Mucosa of rectum (tissue), 2 donors: ENCODE measurements around the gene C2CD4C.
"Not testable (repeated sequence)": the region's sequence is repeated elsewhere in the genome, so short reads cannot be mapped to it uniquely, and the experiment has no call there.

Source experiments
- H3K27ac ChIP-seq, 2 donors: one replicate each; pipeline ENCODE4 v1.7.0; 2013; ENCODE audit warnings: inconsistent platforms in 2 of 2, low read depth in 2 of 2, low read length in 2 of 2
- H3K27me3 ChIP-seq, 2 donors: one replicate each; pipeline ENCODE4 v1.7.0; 2013; ENCODE audit warnings: low read length in 2 of 2; ENCODE audit not compliant: control insufficient read depth in 2 of 2, insufficient read depth in 2 of 2
- H3K36me3 ChIP-seq, 2 donors: one replicate each; pipeline ENCODE4 v1.7.0; 2013; ENCODE audit warnings: low read length in 2 of 2; ENCODE audit not compliant: control insufficient read depth in 2 of 2, insufficient read depth in 2 of 2
- H3K4me1 ChIP-seq, 2 donors: one replicate each; pipeline ENCODE4 v1.7.0; 2013; ENCODE audit warnings: low read length in 2 of 2, mild to moderate bottlenecking in 1 of 2; ENCODE audit not compliant: control insufficient read depth in 2 of 2, insufficient read depth in 2 of 2
- H3K4me3 ChIP-seq, 2 donors: one replicate each; pipeline ENCODE4 v1.7.0; 2013; ENCODE audit warnings: low read length in 2 of 2
- H3K9ac ChIP-seq, 2 donors: one replicate each; pipeline ENCODE4 v1.7.0; 2013; ENCODE audit warnings: low read length in 2 of 2, low read depth in 1 of 2, mild to moderate bottlenecking in 1 of 2
- H3K9me3 ChIP-seq, 2 donors: one replicate each; pipeline ENCODE4 v1.7.0; 2013; ENCODE audit warnings: low read length in 2 of 2; ENCODE audit not compliant: control insufficient read depth in 2 of 2
- donor health status: healthy.
- donor health status: Normal muscosa, but diverticular disease.

The C2CD4C gene

DNA sequence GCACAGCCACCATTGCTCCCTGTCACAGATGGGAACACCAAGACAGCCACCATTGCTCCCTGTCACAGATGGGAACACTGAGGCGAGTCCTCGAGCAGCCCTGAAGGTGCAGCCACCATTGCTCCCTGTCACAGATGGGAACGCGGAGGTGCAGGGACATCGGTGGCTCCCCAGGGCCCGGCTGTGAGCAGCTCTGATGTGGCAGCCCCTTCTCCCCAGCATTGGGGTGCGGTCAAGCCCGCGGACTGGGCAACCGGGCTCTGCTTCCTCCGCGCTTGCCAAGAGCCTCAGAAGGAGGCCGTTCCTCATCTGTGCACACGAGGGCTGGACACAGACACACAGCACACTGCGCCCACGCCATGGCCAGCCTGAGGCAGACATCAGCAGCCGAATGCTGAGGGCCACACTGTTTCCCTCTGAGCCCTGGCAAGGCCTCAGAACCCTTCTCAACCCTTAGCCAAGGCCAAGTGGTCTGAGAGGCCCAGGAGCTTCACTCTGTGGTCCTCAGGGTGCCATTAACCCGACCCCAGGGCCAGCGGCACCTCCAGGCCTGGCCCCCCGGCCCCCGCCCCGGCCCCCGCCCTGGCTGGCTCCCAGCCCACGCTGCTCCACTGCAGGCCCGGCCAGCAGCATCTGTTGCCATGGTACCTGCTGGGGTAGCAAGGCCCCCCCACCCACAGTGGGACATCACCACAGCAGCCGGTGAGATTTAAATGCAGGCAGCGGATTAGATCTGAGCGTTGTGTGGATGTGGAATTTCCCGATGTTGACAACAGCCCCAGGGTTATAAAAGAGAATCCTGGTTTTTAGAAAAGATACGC, 18.4 kb downstream of the C2CD4C start:
- Histone ChIP-seq H3K4me1 (no peaks in the 10 kb centered on the region), H3K4me3 (no peak overlapping the region), H3K9me3 (no peaks in the 10 kb centered on the region), H3K9ac (no peak overlapping the region), H3K27me3 (peaks cover 0 to 11% of the 10 kb centered on the region in 2 donors), H3K27ac (no peak overlapping the region), H3K36me3 (no peaks in the 10 kb centered on the region)

DNA sequence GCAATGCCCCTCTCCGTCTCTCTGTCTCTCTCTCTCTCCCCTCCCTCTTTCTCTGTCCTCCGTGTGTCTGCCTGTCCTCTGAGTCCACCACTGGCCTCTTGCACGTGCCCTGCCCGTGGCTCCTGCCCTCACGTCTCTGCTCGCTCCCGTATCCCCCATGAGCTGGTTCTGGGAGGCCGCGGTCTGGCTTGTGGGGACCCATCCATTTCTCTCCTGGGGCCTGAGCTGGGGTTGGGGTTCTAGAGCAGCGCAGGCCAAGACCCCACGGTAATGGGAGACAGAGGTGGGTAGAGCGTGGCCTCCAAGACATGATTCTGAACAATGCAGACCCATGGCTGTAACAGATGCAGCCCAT, 19.0 kb downstream of the C2CD4C start:
- Histone ChIP-seq H3K36me3 (no peaks in the 10 kb centered on the region), H3K4me1 (no peaks in the 10 kb centered on the region), H3K4me3 (no peak overlapping the region), H3K9ac (no peak overlapping the region), H3K9me3 (no peaks in the 10 kb centered on the region), H3K27me3 (peaks cover 0 to 11% of the 10 kb centered on the region in 2 donors), H3K27ac (no peak overlapping the region)

DNA sequence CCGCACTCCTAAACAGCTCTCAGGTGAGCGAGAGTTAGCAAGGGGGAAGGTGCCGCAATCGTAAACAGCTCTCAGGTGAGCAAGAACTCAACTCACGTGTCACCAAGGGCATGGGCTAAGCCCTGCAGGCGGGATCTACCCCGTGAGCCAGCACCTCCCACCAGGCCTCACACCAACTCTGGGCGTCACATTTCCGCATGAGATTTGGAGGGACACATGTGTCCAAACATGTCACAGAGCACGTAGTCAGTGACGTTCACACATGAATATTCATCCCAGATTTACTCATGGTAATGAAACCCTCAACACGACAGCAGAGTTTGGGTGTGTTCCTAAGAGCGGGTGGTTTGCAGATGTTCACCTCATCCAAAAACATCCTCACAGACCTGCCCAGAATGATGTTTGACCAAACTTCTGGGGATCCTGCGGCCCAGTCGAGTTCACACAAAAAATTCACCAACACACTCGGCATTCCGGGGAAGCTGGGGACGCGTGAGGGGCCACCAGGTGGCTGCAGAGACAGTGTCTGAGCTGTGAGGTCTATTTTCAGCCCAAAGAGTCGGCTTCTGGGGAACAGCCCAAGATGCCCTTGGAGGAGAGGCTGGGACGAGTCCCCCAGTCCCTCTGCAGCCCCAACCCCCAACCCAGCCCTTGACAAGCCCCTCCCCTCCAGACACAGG, 19.6 kb downstream of the C2CD4C start:
- Histone ChIP-seq H3K27me3 (peaks cover 4 to 13% of the 10 kb centered on the region in 2 donors), H3K36me3 (no peaks in the 10 kb centered on the region), H3K27ac (no peak overlapping the region), H3K4me1 (no peaks in the 10 kb centered on the region), H3K9ac (no peak overlapping the region), H3K9me3 (no peaks in the 10 kb centered on the region), H3K4me3 (no peak overlapping the region)

DNA sequence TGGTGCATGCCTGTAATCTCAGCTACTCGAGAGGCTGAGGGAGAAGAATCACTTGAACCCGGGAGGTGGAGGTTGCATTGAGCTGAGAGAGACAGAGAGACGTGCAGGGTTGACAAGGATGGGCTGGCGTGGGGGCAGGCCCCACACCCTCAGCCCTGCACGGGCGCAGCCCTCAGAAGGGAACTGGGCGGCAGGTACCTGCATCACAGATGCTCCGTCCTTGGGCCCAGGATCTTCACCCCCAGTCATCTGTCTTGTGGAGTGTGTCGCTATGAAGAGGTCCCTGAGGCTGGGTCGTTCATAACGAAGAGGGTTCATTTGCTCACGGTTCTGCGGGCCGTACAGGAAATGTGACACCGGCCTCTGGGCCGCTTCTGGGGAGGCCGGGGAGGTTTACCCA, 20.3 kb downstream of the C2CD4C start:
- Histone ChIP-seq H3K27me3 (peaks cover 8 to 20% of the 10 kb centered on the region in 2 donors), H3K36me3 (no peaks in the 10 kb centered on the region), H3K27ac (no peak overlapping the region), H3K9me3 (no peaks in the 10 kb centered on the region), H3K4me1 (no peaks in the 10 kb centered on the region), H3K4me3 (no peak overlapping the region), H3K9ac (no peak overlapping the region)

DNA sequence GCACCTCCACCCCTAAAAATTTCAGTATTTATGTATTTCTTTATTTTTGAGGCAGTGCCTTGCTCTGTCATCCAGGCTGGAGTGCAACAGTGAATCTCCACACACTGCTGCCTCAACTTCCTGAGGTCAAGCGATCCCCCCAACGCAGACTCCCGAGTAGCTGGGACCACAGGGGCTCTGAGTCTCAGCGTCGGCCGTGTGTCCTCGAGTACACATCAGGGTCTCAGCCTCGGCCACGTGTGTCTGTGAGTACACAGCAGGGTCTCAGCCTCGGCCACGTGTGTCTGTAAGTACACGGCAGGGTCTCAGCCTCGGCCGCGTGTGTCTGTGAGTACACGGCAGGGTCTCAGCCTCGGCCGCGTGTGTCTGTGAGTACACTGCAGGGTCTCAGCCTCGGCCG, 21.2 kb downstream of the C2CD4C start:
- Histone ChIP-seq H3K9me3 (no peaks in the 10 kb centered on the region), H3K36me3 (no peaks in the 10 kb centered on the region), H3K27me3 (peaks cover 13 to 29% of the 10 kb centered on the region in 2 donors), H3K4me3 (no peak overlapping the region), H3K9ac (no peak overlapping the region), H3K27ac (no peak overlapping the region), H3K4me1 (no peaks in the 10 kb centered on the region)

DNA sequence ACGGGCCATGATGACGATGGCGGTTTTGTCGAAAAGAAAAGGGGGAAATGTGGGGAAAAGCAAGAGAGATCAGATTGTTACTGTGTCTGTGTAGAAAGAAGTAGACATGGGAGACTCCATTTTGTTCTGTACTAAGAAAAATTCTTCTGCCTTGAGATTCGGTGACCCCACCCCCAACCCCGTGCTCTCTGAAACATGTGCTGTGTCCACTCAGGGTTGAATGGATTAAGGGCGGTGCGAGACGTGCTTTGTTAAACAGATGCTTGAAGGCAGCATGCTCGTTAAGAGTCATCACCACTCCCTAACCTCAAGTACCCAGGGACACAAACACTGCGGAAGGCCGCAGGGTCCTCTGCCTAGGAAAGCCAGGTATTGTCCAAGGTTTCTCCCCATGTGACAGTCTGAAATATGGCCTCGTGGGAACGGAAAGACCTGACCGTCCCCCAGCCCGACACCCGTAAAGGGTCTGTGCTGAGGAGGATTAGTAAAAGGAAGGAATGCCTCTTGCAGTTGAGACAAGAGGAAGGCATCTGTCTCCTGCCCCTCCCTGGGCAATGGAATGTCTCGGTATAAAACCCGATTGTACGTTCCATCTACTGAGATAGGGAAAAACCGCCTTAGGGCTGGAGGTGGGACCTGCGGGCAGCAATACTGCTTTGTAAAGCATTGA, 22.2 kb downstream of the C2CD4C start:
- H3K4me1 ChIP-seq, H3K9me3 ChIP-seq, H3K4me3 ChIP-seq, H3K27ac ChIP-seq, H3K36me3 ChIP-seq, H3K9ac ChIP-seq: not testable (repeated sequence)
- peaks cover 13 to 30% of the 10 kb centered on the region in 2 donors for H3K27me3 ChIP-seq

DNA sequence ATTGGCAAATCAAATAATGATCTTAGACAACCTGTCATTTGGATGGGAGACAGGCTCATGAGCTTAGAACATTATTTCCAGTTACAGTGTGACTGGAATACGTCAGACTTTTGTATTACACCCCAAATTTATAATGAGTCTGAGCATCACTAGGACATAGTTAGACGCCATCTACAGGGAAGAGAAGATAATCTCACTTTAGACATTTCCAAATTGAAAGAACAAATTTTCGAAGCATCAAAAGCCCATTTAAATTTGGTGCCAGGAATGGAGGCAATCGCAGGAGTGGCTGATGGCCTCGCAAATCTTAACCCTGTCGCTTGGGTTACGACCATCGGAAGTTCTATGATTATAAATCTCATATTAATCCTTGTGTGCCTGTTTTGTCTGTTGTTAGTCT, 22.8 kb downstream of the C2CD4C start:
- H3K4me1 ChIP-seq, H3K27ac ChIP-seq, H3K4me3 ChIP-seq, H3K9ac ChIP-seq, H3K9me3 ChIP-seq, H3K36me3 ChIP-seq: not testable (repeated sequence)
- H3K27me3 ChIP-seq, result peaks cover 13 to 30% of the 10 kb centered on the region in 2 donors

DNA sequence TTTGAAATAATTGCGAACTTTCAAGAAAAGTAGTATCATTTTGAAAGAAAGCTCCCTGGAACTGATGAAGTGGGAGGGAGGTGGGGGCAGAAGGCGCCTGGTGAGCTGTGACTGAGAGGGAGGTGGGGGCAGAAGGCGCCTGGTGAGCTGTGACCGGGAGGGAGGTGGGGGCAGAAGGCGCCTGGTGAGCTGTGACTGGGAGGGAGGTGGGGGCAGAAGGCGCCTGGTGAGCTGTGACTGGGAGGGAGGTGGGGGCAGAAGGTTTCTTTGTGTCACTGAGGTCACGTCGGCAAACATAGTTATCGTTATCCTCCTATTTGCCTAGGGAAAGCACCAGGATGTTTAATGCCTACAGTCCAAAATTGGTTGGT, 24.2 kb downstream of the C2CD4C start:
- no peaks in the 10 kb centered on the region for H3K9me3 ChIP-seq
- peaks cover 13 to 26% of the 10 kb centered on the region in 2 donors for H3K27me3 ChIP-seq
- no peaks in the 10 kb centered on the region for H3K36me3 ChIP-seq
- H3K4me3 ChIP-seq, result no peak overlapping the region
- no peak overlapping the region for H3K9ac ChIP-seq
- H3K4me1 ChIP-seq, result no peaks in the 10 kb centered on the region
- no peak overlapping the region for H3K27ac ChIP-seq

DNA sequence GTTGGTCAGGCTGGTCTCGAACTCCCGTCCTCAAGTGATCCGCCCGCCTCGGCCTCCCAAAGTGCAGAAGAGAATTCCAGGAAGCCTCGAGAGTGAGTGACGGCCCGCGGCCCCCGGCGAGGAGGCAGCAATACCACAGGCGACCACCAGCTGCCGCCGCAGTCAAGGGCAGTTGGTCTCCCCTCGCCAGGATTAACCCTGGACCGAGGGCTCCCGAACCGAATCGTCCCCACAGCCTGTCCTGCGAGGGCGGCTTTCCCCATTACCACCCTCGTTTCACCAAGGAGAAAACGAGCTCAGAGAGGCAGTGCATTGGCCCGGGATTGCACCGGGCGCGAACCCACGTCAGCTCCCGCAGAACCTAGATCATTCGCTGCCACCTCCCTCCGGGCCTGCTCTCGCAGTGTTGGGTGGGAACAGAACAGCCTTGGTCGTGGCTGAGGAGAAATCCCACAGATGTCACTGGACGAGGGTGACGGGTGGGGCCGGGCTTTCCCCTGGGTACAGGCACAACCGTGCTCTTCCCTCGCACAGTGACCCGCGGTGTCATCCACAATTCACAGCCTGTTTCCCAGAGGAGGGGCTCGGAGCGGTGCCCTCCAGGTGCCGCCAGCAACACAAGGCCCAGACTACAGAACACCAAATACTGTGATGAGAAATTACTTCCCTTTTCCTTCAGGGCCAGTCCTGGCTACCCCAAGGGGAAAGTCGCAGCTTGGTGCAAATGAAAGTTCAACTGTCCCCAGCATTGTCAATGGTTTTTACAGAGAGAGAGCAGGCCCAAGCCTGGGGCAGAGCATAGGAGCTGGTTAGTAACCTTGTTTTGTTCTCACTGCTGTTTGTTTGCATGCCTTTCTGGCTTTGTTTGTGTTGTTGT, 24.8 kb downstream of the C2CD4C start:
- Histone ChIP-seq H3K4me3 (no peak overlapping the region), H3K4me1 (no peaks in the 10 kb centered on the region), H3K36me3 (no peaks in the 10 kb centered on the region), H3K27me3 (peaks cover 13 to 26% of the 10 kb centered on the region in 2 donors), H3K27ac (no peak overlapping the region), H3K9ac (no peak overlapping the region), H3K9me3 (no peaks in the 10 kb centered on the region)
